Activated T-cell treated with anti-CD3 and anti-CD28 coated beads for 24 hours (primary cell): ENCODE measurements around the gene HP1BP3.

Experiments used
- DNase-seq: peaks from one replicate; pipeline ENCODE4 v3.0.0-alpha.2; 2020; ENCODE audit warnings: low read depth

HP1BP3 gene

GRCh38 chr1:20711285-20712214, 75.6 kb downstream of the HP1BP3 start:
- no peak for DNase-seq

GRCh38 chr1:20710469-20711284, 76.4 kb downstream of the HP1BP3 start:
- DNase-seq: no peak

GRCh38 chr1:20709868-20710267, 77.2 kb downstream of the HP1BP3 start:
- DNase-seq: no peak

GRCh38 chr1:20708891-20709290, 78.2 kb downstream of the HP1BP3 start:
- no peak for DNase-seq

- no peak for DNase-seq
These were observed 79.0 kb downstream of the HP1BP3 start for GRCh38 chr1:20708057-20708456.

GRCh38 chr1:20706841-20707240, 80.3 kb downstream of the HP1BP3 start:
- DNase-seq: no peak

- no peak for DNase-seq
These were observed 81.8 kb downstream of the HP1BP3 start for GRCh38 chr1:20705203-20705755.

- no peak for DNase-seq
These were observed 82.5 kb downstream of the HP1BP3 start for GRCh38 chr1:20704390-20705202.

- no peak for DNase-seq
These were observed 83.9 kb downstream of the HP1BP3 start for GRCh38 chr1:20703124-20703756.

- DNase-seq: no peak
These were observed 84.7 kb downstream of the HP1BP3 start for GRCh38 chr1:20702416-20702815.

GRCh38 chr1:20701847-20702246, 85.3 kb downstream of the HP1BP3 start:
- no peak for DNase-seq

GRCh38 chr1:20701446-20701845, 85.7 kb downstream of the HP1BP3 start:
- DNase-seq: no peak

- no peak for DNase-seq
These were observed 86.4 kb downstream of the HP1BP3 start for GRCh38 chr1:20700636-20701215.

- DNase-seq: no peak
These were observed 87.5 kb downstream of the HP1BP3 start for GRCh38 chr1:20699558-20699957.

- no peak for DNase-seq
These were observed 88.8 kb downstream of the HP1BP3 start for GRCh38 chr1:20698195-20698910.

- DNase-seq: no peak
These were observed 89.5 kb downstream of the HP1BP3 start for GRCh38 chr1:20697563-20697962.

- peak; percentile 66 for DNase-seq
These were observed 90.4 kb downstream of the HP1BP3 start for GRCh38 chr1:20696397-20697333.

- no peak for DNase-seq
These were observed 91.6 kb downstream of the HP1BP3 start for GRCh38 chr1:20695515-20695914.

GRCh38 chr1:20693623-20694022, 93.5 kb downstream of the HP1BP3 start:
- DNase-seq: no peak
